NOMO-1 treated with DMSO at 0.1 percent for 48 hours (cell line): ENCODE data around the gene ZNF106.
A peak's percentile ranks its signal among the peaks of the same experiment; 100 is the strongest.

Experiments
- DNase-seq: peaks from one replicate; lab custom pipeline; 2025; ENCODE audit not compliant: unreplicated experiment; lab: John Stamatoyannopoulos, UW

Gene ZNF106

GRCh38 chr15:42373274-42373673 is 117.7 kb downstream of the ZNF106 start:
- DNase-seq = no peak

GRCh38 chr15:42371096-42371495 is 119.8 kb downstream of the ZNF106 start:
- DNase-seq = peak; percentile 51

GRCh38 chr15:42368096-42368495 is 122.8 kb downstream of the ZNF106 start:
- DNase-seq = no peak

- peak; percentile 71 for DNase-seq
These were observed 123.9 kb downstream of the ZNF106 start for GRCh38 chr15:42367041-42367440.

GRCh38 chr15:42365921-42366550 is 124.9 kb downstream of the ZNF106 start:
- peak; percentile 39 for DNase-seq

- no peak for DNase-seq
These were observed 126.4 kb downstream of the ZNF106 start for GRCh38 chr15:42364529-42364928.

- DNase-seq = no peak
These were observed 127.0 kb downstream of the ZNF106 start for GRCh38 chr15:42363942-42364341.

- no peak for DNase-seq
These were observed 127.5 kb downstream of the ZNF106 start for GRCh38 chr15:42363487-42363886.
